ENCODE results near the gene COTL1.

DNA sequence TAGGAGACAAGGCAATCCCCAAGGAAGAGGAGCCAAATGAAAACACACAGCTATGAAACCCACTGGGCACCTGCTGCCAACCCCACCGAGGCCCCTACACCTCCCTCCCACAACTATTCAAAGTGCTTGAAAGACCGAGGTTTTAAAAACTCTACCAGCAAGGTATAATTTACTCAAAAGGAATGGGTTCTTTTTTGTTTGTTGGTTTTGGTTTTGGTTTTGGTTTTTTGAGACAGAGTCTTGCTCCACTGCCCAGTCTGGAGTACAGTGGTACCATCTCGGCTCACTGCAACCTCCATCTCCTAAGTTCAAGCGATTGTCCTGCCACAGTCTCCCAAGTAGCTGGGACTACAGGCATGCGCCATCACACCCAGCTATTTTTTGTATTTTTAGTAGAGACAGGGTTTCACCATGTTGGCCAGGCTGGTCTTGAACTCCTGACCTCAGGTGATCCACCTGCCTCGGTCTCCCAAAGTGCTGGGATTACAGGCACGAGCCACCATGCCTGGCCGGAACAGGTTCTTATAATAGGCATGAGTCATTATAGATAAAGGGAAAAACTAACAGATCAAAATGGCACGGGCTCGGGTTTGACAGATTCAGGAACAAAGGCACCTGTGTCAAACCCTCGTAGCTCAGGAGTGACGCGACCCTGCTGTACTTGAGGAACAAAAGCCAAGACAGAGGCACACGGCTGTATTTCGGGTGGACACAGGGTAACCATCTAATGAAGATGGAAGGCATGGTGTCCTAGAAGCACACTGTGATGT is 40.7 kb downstream of the COTL1 start:
- TF ChIP-seq, protein P1, sequence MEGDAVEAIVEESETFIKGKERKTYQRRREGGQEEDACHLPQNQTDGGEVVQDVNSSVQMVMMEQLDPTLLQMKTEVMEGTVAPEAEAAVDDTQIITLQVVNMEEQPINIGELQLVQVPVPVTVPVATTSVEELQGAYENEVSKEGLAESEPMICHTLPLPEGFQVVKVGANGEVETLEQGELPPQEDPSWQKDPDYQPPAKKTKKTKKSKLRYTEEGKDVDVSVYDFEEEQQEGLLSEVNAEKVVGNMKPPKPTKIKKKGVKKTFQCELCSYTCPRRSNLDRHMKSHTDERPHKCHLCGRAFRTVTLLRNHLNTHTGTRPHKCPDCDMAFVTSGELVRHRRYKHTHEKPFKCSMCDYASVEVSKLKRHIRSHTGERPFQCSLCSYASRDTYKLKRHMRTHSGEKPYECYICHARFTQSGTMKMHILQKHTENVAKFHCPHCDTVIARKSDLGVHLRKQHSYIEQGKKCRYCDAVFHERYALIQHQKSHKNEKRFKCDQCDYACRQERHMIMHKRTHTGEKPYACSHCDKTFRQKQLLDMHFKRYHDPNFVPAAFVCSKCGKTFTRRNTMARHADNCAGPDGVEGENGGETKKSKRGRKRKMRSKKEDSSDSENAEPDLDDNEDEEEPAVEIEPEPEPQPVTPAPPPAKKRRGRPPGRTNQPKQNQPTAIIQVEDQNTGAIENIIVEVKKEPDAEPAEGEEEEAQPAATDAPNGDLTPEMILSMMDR (IDR thresholded peaks at IDR 0.05) = no peak
- TF ChIP-seq FOXJ3 (CRISPR knock-in tag; IDR thresholded peaks at IDR 0.05; ENCODE audit: borderline replicate concordance) (no peak), CREB1 (CRISPR knock-in tag; IDR thresholded peaks at IDR 0.05) (no peak), SP1 (CRISPR knock-in tag; conservative IDR thresholded peaks at IDR 0.05) (no peak), FOXK1 (CRISPR knock-in tag; IDR thresholded peaks at IDR 0.05) (no peak)
- TF ChIP-seq, protein P2, sequence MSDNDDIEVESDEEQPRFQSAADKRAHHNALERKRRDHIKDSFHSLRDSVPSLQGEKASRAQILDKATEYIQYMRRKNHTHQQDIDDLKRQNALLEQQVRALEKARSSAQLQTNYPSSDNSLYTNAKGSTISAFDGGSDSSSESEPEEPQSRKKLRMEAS (CRISPR knock-in tag; IDR thresholded peaks at IDR 0.05) = no peak
- TF ChIP-seq, protein P3, sequence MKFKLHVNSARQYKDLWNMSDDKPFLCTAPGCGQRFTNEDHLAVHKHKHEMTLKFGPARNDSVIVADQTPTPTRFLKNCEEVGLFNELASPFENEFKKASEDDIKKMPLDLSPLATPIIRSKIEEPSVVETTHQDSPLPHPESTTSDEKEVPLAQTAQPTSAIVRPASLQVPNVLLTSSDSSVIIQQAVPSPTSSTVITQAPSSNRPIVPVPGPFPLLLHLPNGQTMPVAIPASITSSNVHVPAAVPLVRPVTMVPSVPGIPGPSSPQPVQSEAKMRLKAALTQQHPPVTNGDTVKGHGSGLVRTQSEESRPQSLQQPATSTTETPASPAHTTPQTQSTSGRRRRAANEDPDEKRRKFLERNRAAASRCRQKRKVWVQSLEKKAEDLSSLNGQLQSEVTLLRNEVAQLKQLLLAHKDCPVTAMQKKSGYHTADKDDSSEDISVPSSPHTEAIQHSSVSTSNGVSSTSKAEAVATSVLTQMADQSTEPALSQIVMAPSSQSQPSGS (CRISPR knock-in tag; IDR thresholded peaks at IDR 0.05; ENCODE audit: borderline replicate concordance, low read depth) = no peak
- TF ChIP-seq, protein P4, sequence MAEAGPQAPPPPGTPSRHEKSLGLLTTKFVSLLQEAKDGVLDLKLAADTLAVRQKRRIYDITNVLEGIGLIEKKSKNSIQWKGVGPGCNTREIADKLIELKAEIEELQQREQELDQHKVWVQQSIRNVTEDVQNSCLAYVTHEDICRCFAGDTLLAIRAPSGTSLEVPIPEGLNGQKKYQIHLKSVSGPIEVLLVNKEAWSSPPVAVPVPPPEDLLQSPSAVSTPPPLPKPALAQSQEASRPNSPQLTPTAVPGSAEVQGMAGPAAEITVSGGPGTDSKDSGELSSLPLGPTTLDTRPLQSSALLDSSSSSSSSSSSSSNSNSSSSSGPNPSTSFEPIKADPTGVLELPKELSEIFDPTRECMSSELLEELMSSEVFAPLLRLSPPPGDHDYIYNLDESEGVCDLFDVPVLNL (CRISPR knock-in tag; IDR thresholded peaks at IDR 0.05; ENCODE audit: borderline replicate concordance, low read depth) = no peak
- TF ChIP-seq, protein P5, sequence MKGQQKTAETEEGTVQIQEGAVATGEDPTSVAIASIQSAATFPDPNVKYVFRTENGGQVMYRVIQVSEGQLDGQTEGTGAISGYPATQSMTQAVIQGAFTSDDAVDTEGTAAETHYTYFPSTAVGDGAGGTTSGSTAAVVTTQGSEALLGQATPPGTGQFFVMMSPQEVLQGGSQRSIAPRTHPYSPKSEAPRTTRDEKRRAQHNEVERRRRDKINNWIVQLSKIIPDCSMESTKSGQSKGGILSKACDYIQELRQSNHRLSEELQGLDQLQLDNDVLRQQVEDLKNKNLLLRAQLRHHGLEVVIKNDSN (CRISPR knock-in tag; IDR thresholded peaks at IDR 0.05) = no peak

Data from WTC11 (cell line).